Measurements from ENCODE around the gene PLEK.
"Not testable (repeated sequence)": the region's sequence is repeated elsewhere in the genome, so short reads cannot be mapped to it uniquely, and the experiment has no call there.

The PLEK gene

GRCh38 chr2:68441994-68442322, 76.9 kb downstream of the PLEK start:
- DNase-seq (ENCODE audit: low spot score) = no peak

- DNase-seq (ENCODE audit: low spot score) = not testable (repeated sequence)
Measured at GRCh38 chr2:68446425-68446824, 81.3 kb downstream of the PLEK start.
